Spleen (tissue), 7 donors: Measurements from ENCODE around the gene LRRC40.

Experiments used
- CTCF ChIP-seq, 11 experiments: fragments of 200-600 bp in 7 of 11; fragments of 450-650 bp in 4 of 11; sonication (generic) in 4 of 11; IDR thresholded peaks in 8 of 11; conservative IDR thresholded peaks in 3 of 11; 1 replicate in 7 of 11; 2 replicates in 4 of 11; pipeline versions ENCODE4 v1.4.0 to v1.8.0; 2016 to 2021; ENCODE audit warnings: antibody characterized with exemption in 11 of 11, inconsistent platforms in 4 of 11, mild to moderate bottlenecking in 1 of 11
- POLR2A ChIP-seq, 3 donors: fragments of 450-650 bp; IDR thresholded peaks; one replicate each; pipeline ENCODE4 v1.5.1; 2017; ENCODE audit warnings: antibody characterized with exemption in 3 of 3, mild to moderate bottlenecking in 1 of 3
- POLR2AphosphoS5 ChIP-seq, 3 donors: sonication (generic); formaldehyde crosslinking; IDR thresholded peaks; one replicate each; pipeline ENCODE4 v1.5.1; 2017; ENCODE audit warnings: antibody characterized with exemption in 3 of 3
- donor health status: DM: no; HTN: no; CAD: no; lungs with moderate emphysema.
- donor health status: DM: no; HTN: no; CAD: no.
- donor health status: DM: no; HTN: no; CAD: no.

- TF ChIP-seq CTCF (IDR thresholded peaks at IDR 0.05 in 8 of 11, conservative IDR thresholded peaks at IDR 0.05 in 3 of 11) (no peak), POLR2A (IDR thresholded peaks at IDR 0.05) (no peak), POLR2AphosphoS5 (IDR thresholded peaks at IDR 0.05) (no peak)
These were observed 14.6 kb upstream of the LRRC40 start for GRCh38 chr1:70220015-70220414.
